PFSK-1 (cell line): ENCODE results near the gene EFCAB6.

ENCODE experiments used
- FOXP2 ChIP-seq: optimal IDR thresholded peaks from 2 replicates; pipeline ENCODE3; 2011; ENCODE audit warnings: borderline replicate concordance, control low read depth, inconsistent platforms; ENCODE audit not compliant: insufficient read depth; ENCODE audit errors: extremely low read length, extremely low read depth
- POLR2AphosphoS5 ChIP-seq: IDR thresholded peaks from 2 replicates; pipeline ENCODE4 v1.6.1; 2012; ENCODE audit warnings: low read depth, mild to moderate bottlenecking, control low read depth, low read length, moderate library complexity
- SIN3A ChIP-seq: IDR thresholded peaks from 2 replicates; pipeline ENCODE4 v1.6.1; 2012; ENCODE audit warnings: mild to moderate bottlenecking, low read length, moderate library complexity, borderline replicate concordance; ENCODE audit not compliant: insufficient read depth
- TAF1 ChIP-seq: IDR thresholded peaks from 2 replicates; pipeline ENCODE4 v1.6.1; 2012; ENCODE audit warnings: low read length, control low read depth, borderline replicate concordance; ENCODE audit not compliant: insufficient read depth
- TF ChIP-seq, protein P1 (sequence below), 2 experiments: IDR thresholded peaks; 2 replicates each; pipeline versions ENCODE4 v1.6.1 to v1.8.0; 2011 to 2012; ENCODE audit warnings: low read depth in 2 of 2, low read length in 2 of 2, control low read depth in 1 of 2, inconsistent platforms in 1 of 2, mild to moderate bottlenecking in 1 of 2, moderate library complexity in 1 of 2; ENCODE audit not compliant: insufficient read depth in 1 of 2

EFCAB6 gene

DNA sequence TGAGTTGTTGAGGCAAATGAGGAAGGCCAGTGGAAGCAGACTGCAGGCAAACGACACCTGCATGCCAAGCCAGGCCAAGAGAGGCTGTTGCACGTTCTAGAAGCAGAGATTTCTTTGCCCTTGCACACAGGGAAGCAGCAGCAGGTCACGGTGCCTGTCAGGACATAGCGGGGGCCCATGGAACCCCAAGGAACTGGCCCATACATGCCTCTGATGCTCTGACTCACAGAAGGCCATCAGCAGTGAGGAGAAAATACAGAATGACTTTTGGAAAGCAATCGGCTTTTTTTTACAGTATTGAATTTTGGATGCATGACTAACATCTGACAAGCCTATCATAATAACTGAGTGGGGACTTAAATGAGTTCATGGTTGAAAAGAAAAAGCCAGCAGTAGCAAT is 276.4 kb downstream of the EFCAB6 start:
- no peak for TF ChIP-seq POLR2AphosphoS5
- TF ChIP-seq, protein P1, sequence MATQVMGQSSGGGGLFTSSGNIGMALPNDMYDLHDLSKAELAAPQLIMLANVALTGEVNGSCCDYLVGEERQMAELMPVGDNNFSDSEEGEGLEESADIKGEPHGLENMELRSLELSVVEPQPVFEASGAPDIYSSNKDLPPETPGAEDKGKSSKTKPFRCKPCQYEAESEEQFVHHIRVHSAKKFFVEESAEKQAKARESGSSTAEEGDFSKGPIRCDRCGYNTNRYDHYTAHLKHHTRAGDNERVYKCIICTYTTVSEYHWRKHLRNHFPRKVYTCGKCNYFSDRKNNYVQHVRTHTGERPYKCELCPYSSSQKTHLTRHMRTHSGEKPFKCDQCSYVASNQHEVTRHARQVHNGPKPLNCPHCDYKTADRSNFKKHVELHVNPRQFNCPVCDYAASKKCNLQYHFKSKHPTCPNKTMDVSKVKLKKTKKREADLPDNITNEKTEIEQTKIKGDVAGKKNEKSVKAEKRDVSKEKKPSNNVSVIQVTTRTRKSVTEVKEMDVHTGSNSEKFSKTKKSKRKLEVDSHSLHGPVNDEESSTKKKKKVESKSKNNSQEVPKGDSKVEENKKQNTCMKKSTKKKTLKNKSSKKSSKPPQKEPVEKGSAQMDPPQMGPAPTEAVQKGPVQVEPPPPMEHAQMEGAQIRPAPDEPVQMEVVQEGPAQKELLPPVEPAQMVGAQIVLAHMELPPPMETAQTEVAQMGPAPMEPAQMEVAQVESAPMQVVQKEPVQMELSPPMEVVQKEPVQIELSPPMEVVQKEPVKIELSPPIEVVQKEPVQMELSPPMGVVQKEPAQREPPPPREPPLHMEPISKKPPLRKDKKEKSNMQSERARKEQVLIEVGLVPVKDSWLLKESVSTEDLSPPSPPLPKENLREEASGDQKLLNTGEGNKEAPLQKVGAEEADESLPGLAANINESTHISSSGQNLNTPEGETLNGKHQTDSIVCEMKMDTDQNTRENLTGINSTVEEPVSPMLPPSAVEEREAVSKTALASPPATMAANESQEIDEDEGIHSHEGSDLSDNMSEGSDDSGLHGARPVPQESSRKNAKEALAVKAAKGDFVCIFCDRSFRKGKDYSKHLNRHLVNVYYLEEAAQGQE (IDR thresholded peaks at IDR 0.05; ENCODE audit: insufficient read depth in 1 of 2, low read depth in 2 of 2, low read length in 2 of 2) = no peak
- no peak for TF ChIP-seq SIN3A
- no peak for TF ChIP-seq TAF1
- no peak for TF ChIP-seq FOXP2

DNA sequence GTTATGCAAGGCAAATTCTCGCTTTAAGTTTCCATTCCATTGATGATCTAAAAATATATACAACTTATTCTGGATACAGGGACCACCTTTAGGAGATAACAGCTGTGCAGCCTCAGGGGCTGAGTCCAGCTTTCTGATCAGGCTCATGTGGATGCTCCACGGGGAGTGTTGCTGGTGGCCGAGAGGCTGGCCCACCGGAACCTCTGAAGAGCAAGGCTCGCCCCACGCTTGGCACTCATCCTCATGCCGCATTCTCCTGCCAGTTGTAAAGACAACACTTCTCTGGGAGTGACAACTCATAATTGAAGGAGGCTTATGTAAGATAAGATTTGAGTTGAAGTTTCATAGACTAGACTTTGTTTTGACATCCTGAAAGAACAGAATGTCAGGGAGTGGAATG is 276.8 kb downstream of the EFCAB6 start:
- TF ChIP-seq, protein P1 (IDR thresholded peaks at IDR 0.05; ENCODE audit: insufficient read depth in 1 of 2, low read depth in 2 of 2, low read length in 2 of 2) = no peak
- TF ChIP-seq POLR2AphosphoS5 (no peak), TAF1 (no peak), FOXP2 (no peak), SIN3A (no peak)

DNA sequence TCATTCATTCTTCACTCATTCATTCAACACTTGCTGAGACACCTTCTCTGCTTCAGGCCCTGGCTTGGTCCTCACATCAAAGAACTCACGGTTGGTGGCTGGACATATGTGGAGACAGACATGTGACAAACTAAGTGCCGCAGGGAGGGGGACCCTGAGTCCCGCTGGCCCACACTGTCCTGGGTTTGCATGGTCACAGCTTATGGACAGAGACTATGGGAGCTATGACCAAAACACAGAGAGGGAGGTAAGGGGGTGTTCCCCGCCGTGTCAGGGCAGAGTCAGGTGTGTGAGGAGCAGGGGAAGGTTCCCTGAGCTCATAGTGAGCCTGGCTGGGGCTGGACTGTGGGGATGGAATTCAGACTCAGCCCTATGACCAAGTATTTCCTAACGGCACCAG is 277.2 kb downstream of the EFCAB6 start:
- no peak for TF ChIP-seq POLR2AphosphoS5
- no peak for TF ChIP-seq SIN3A
- TF ChIP-seq FOXP2 = no peak
- no peak for TF ChIP-seq TAF1
- TF ChIP-seq, protein P1 (IDR thresholded peaks at IDR 0.05; ENCODE audit: insufficient read depth in 1 of 2, low read depth in 2 of 2, low read length in 2 of 2) = no peak

DNA sequence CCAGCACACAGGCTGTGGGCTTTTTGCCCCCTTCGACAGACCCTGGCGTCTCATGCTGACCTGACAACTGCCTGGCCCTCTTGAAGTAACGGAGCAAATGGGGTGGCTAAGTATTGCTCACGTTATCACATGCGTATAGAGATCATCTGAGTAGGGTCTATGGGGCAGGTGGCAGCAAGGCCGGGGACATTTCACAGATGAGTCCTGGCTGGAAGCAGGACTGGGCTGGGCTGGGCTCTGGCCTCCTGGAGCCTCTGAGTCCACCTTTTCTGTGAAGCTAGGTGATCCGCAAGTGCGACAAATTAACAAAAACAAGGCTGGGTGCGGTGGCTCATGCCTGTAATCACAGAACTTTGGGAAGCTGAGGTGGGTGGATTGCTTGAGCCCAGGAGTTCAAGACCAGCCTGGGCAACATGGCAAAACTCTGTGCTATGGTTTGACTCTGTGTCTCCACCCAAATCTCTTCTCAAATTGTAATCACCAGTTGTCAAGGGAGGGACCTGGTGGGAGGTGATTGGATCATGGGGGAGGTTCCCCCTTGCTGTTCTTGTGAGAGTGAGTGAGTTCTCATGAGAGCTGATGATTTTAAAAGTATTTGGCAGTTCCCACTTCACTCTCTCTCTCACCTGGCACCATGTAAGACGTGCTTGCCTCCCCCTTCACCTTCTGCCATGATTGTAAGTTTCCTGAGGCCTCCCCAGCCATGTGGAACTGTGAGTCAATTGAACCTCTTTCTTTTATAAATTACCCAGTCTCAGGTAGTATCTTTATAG is 278.3 kb downstream of the EFCAB6 start:
- TF ChIP-seq FOXP2 (no peak), TAF1 (no peak), POLR2AphosphoS5 (no peak), SIN3A (no peak)
- TF ChIP-seq, protein P1 (IDR thresholded peaks at IDR 0.05; ENCODE audit: insufficient read depth in 1 of 2, low read depth in 2 of 2, low read length in 2 of 2) = no peak

DNA sequence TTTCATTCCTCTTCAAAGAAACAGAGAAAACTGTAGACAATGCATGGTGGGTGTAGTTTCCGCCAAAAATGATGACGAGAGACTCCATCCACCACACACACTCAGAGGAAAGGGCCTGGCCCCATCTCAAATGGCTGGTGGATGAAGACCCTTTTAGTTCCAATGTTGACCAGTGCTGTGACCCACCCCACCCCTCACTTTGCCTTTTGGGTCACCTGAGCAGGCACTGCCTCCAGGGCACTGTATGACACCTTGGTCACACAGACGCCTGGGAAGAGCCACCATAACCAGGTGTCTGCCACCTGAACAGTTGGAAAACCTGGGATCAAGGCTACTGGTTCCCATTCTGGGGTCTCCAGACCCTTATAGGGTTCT is 279.0 kb downstream of the EFCAB6 start:
- TF ChIP-seq SIN3A (no peak), POLR2AphosphoS5 (no peak), TAF1 (no peak), FOXP2 (no peak)
- TF ChIP-seq, protein P1 (IDR thresholded peaks at IDR 0.05; ENCODE audit: insufficient read depth in 1 of 2, low read depth in 2 of 2, low read length in 2 of 2) = no peak
